Keratinocyte (primary cell): ENCODE measurements around the gene ATP1A2. TPM values are rescaled to one million over a fixed set of nuclear protein-coding genes. Genes with fewer than 3 reads are reported as not detected.

Source experiments
- DNase-seq: peaks from one replicate; pipeline ENCODE4 v3.0.0-alpha.2; 2011; ENCODE audit warnings: low read depth, missing footprints, low spot score
- FAIRE-seq: peaks from 2 replicates; lab custom pipeline; 2011; peaks lifted over from hg19 to GRCh38; lab: Jason Lieb, UNC
- H2AFZ ChIP-seq: 2 replicates; pipeline ENCODE4 v1.6.0; 2012; ENCODE audit warnings: low read length, control low read depth, inconsistent platforms; ENCODE audit not compliant: control insufficient read depth
- H3K27ac ChIP-seq: 2 replicates; pipeline ENCODE4 v1.5.1; 2011; ENCODE audit warnings: low read length; ENCODE audit not compliant: control insufficient read depth, insufficient read depth
- H3K27me3 ChIP-seq: 3 replicates; pipeline ENCODE4 v1.6.0; 2011; ENCODE audit warnings: low read length; ENCODE audit not compliant: control insufficient read depth, insufficient read depth; ENCODE audit errors: extremely low read depth
- H3K36me3 ChIP-seq, 2 experiments: 2 replicates in 1 of 2; 3 replicates in 1 of 2; pipeline ENCODE4 v1.5.1; 2011; ENCODE audit warnings: low read length in 2 of 2, mild to moderate bottlenecking in 1 of 2; ENCODE audit not compliant: control insufficient read depth in 2 of 2, insufficient read depth in 2 of 2; ENCODE audit errors: extremely low read depth in 1 of 2
- H3K4me1 ChIP-seq: 3 replicates; pipeline ENCODE4 v1.5.1; 2011; ENCODE audit warnings: low read length; ENCODE audit not compliant: control insufficient read depth, insufficient read depth; ENCODE audit errors: extremely low read depth
- H3K4me2 ChIP-seq: 3 replicates; pipeline ENCODE4 v1.6.0; 2011; ENCODE audit warnings: low read depth, low read length; ENCODE audit not compliant: control insufficient read depth, insufficient read depth; ENCODE audit errors: extremely low read depth
- H3K4me3 ChIP-seq, 3 experiments: fragments of 200-600 bp in 1 of 3; sonication (generic) in 1 of 3; 2 replicates in 2 of 3; 3 replicates in 1 of 3; pipeline ENCODE4 v1.5.1; 2011 to 2016; ENCODE audit warnings: low read length in 3 of 3, mild to moderate bottlenecking in 3 of 3, control low read depth in 2 of 3, inconsistent platforms in 1 of 3, low read depth in 1 of 3, mixed read lengths in 1 of 3, mixed run types in 1 of 3, moderate library complexity in 1 of 3; ENCODE audit not compliant: control insufficient read depth in 2 of 3, insufficient read depth in 2 of 3; ENCODE audit errors: extremely low read depth in 1 of 3
- H3K79me2 ChIP-seq: 2 replicates; pipeline ENCODE4 v1.6.0; 2012; ENCODE audit warnings: low read length; ENCODE audit not compliant: control insufficient read depth, insufficient read depth
- H3K9ac ChIP-seq: 3 replicates; pipeline ENCODE4 v1.6.0; 2011; ENCODE audit warnings: low read length; ENCODE audit not compliant: control insufficient read depth, insufficient read depth; ENCODE audit errors: extremely low read depth
- H3K9me1 ChIP-seq: 3 replicates; pipeline ENCODE4 v1.6.0; 2011; ENCODE audit warnings: low read length; ENCODE audit not compliant: control insufficient read depth, insufficient read depth; ENCODE audit errors: extremely low read depth
- H3K9me3 ChIP-seq: 2 replicates; pipeline ENCODE4 v1.5.1; 2012; ENCODE audit warnings: low read depth, low read length; ENCODE audit not compliant: control insufficient read depth
- H4K20me1 ChIP-seq: 3 replicates; pipeline ENCODE4 v1.6.0; 2011; ENCODE audit warnings: low read length; ENCODE audit not compliant: control insufficient read depth, insufficient read depth; ENCODE audit errors: extremely low read depth
- CTCF ChIP-seq, 3 experiments: IDR thresholded peaks in 1 of 3; conservative IDR thresholded peaks in 1 of 3; optimal IDR thresholded peaks in 1 of 3; 2 replicates in 2 of 3; 3 replicates in 1 of 3; pipeline versions ENCODE3 to v1.5.1; 2011; ENCODE audit warnings: low read length in 3 of 3, mild to moderate bottlenecking in 3 of 3, moderate library complexity in 2 of 3, control low read depth in 1 of 3, inconsistent platforms in 1 of 3; ENCODE audit not compliant: insufficient read depth in 2 of 3; ENCODE audit errors: extremely low read depth in 1 of 3
- EZH2 ChIP-seq: IDR thresholded peaks from one replicate; pipeline ENCODE4 v1.6.1; 2012; ENCODE audit warnings: inconsistent platforms, mild to moderate bottlenecking, low read length, moderate library complexity
- dilution Hi-C: fragments of 300-500 bp; cut with MboI; formaldehyde crosslinking; loops from one replicate; pipeline ENCODE4 v1.7.0; 2020; ENCODE audit warnings: low sequenced_read_pairs; ENCODE audit not compliant: extremely low pct_ligation_motif_present
- polyA plus RNA-seq, 5 experiments: library from polyadenylated mRNA; depleted of rRNA in 3 of 5; stranded (reverse) in 3 of 5; stranded (forward) in 1 of 5; unstranded in 1 of 5; fragments of >200 nt; gene quantifications; 1 replicate in 1 of 5; 2 replicates in 3 of 5; 3 replicates in 1 of 5; pipeline versions ENCODE4 v1.2.1 to v1.2.3, GENCODE V29; 2011 to 2012; ENCODE audit warnings: missing spikeins in 2 of 5, low read depth in 1 of 5, low replicate concordance in 1 of 5

Gene ATP1A2
- polyA plus RNA-seq, 1 donor (not counting 4 experiments of a cell fraction or from before 2014, with no cell fraction given): not detected

GRCh38 chr1:160161965-160162705 lies 46.6 kb downstream of the ATP1A2 start:
- DNase-seq (no peak), FAIRE-seq (no peak)
- Histone ChIP-seq H3K27ac (no peak overlapping the region), H3K9me3 (no peaks in the 10 kb centered on the region), H4K20me1 (no peaks in the 10 kb centered on the region), H3K27me3 (peaks cover 7% of the 10 kb centered on the region), H3K79me2 (no peaks in the 10 kb centered on the region), H3K9ac (no peak overlapping the region), H3K36me3 (no peaks in the 10 kb centered on the region), H2AFZ (no peak overlapping the region), H3K4me3 (no peak overlapping the region), H3K4me1 (no peaks in the 10 kb centered on the region), H3K4me2 (no peak overlapping the region), H3K9me1 (no peaks in the 10 kb centered on the region)
- TF ChIP-seq CTCF (optimal IDR thresholded peaks at IDR 0.05 in 1 of 3, IDR thresholded peaks at IDR 0.05 in 1 of 3, conservative IDR thresholded peaks at IDR 0.05 in 1 of 3; ENCODE audit: extremely low read depth in 1 of 3, insufficient read depth in 2 of 3, low read length in 3 of 3) (peak in 2 of 3 experiments; percentile 15 to 56), EZH2 (no peak)
- dilution Hi-C loops: no loop called here

- dilution Hi-C loops: no loop called here
- Histone ChIP-seq H3K4me2 (no peak overlapping the region), H3K4me1 (no peaks in the 10 kb centered on the region), H3K4me3 (no peak overlapping the region), H4K20me1 (no peaks in the 10 kb centered on the region), H2AFZ (no peak overlapping the region), H3K9ac (no peak overlapping the region), H3K27ac (no peak overlapping the region), H3K9me1 (no peaks in the 10 kb centered on the region), H3K79me2 (no peaks in the 10 kb centered on the region), H3K36me3 (no peaks in the 10 kb centered on the region), H3K9me3 (no peaks in the 10 kb centered on the region), H3K27me3 (peaks cover 9% of the 10 kb centered on the region)
- FAIRE-seq (no peak), DNase-seq (no peak)
- TF ChIP-seq EZH2 (no peak), CTCF (optimal IDR thresholded peaks at IDR 0.05 in 1 of 3, IDR thresholded peaks at IDR 0.05 in 1 of 3, conservative IDR thresholded peaks at IDR 0.05 in 1 of 3; ENCODE audit: extremely low read depth in 1 of 3, insufficient read depth in 2 of 3, low read length in 3 of 3) (no peak)
Observed at GRCh38 chr1:160162931-160163330, 47.4 kb downstream of the ATP1A2 start.
